Mesenchymal stem cell (in vitro differentiated cells and primary cell): ENCODE results near the gene DEPDC5.
A peak's percentile ranks its signal among the peaks of the same experiment; 100 is the strongest.

Experiments used
- DNase-seq: peaks from one replicate; pipeline ENCODE4 v3.0.0-alpha.2; 2013
- H2AFZ ChIP-seq: one replicate; pipeline ENCODE4 v1.6.1; 2013; ENCODE audit warnings: low read depth, mild to moderate bottlenecking, control low read depth, inconsistent platforms, low read length, moderate library complexity
- H2AK5ac ChIP-seq: 2 replicates; pipeline ENCODE4 v1.6.1; 2013; ENCODE audit warnings: low read length, moderate library complexity, mild to moderate bottlenecking, inconsistent platforms; ENCODE audit not compliant: severe bottlenecking
- H2BK120ac ChIP-seq: one replicate; pipeline ENCODE4 v1.6.1; 2013; ENCODE audit warnings: low read depth, mild to moderate bottlenecking, inconsistent platforms, low read length, moderate library complexity
- H2BK12ac ChIP-seq, 2 experiments: one replicate each; pipeline ENCODE4 v1.6.1; 2013; ENCODE audit warnings: inconsistent platforms in 2 of 2, low read length in 2 of 2, mild to moderate bottlenecking in 2 of 2, moderate library complexity in 2 of 2, control low read depth in 1 of 2
- H2BK15ac ChIP-seq: one replicate; pipeline ENCODE4 v1.6.1; 2013; ENCODE audit warnings: mild to moderate bottlenecking, low read depth, inconsistent platforms; ENCODE audit not compliant: poor library complexity, severe bottlenecking
- H2BK5ac ChIP-seq: 2 replicates; pipeline ENCODE4 v1.6.1; 2013; ENCODE audit warnings: low read depth, mild to moderate bottlenecking, low read length, control low read depth, inconsistent platforms; ENCODE audit not compliant: poor library complexity, severe bottlenecking
- H3K14ac ChIP-seq, 2 experiments: one replicate each; pipeline ENCODE4 v1.6.1; 2013; ENCODE audit warnings: inconsistent platforms in 2 of 2, low read length in 2 of 2, control low read depth in 1 of 2, mild to moderate bottlenecking in 1 of 2, moderate library complexity in 1 of 2
- H3K18ac ChIP-seq, 2 experiments: one replicate each; pipeline ENCODE4 v1.6.1; 2013; ENCODE audit warnings: inconsistent platforms in 2 of 2, low read length in 2 of 2, control low read depth in 1 of 2, low read depth in 1 of 2, mild to moderate bottlenecking in 1 of 2
- H3K23ac ChIP-seq, 2 experiments: one replicate each; pipeline ENCODE4 v1.6.1; 2013; ENCODE audit warnings: inconsistent platforms in 2 of 2, low read length in 2 of 2, mild to moderate bottlenecking in 2 of 2, moderate library complexity in 2 of 2, control low read depth in 1 of 2
- H3K27ac ChIP-seq: 2 replicates; pipeline ENCODE4 v1.5.1; 2013; ENCODE audit warnings: mild to moderate bottlenecking, moderate library complexity, low read length, control low read depth, inconsistent platforms; ENCODE audit not compliant: poor library complexity, severe bottlenecking
- H3K27me3 ChIP-seq, 2 experiments: 2 replicates each; pipeline versions ENCODE4 v1.6.1 to v1.7.0; 2013; ENCODE audit warnings: low read length in 2 of 2, mild to moderate bottlenecking in 2 of 2, moderate library complexity in 2 of 2, control low read depth in 1 of 2, inconsistent platforms in 1 of 2; ENCODE audit not compliant: control insufficient read depth in 1 of 2, insufficient read depth in 1 of 2
- H3K36me3 ChIP-seq, 2 experiments: 2 replicates each; pipeline versions ENCODE4 v1.6.1 to v1.7.0; 2013; ENCODE audit warnings: low read length in 2 of 2, control low read depth in 1 of 2, inconsistent platforms in 1 of 2, low read depth in 1 of 2, mild to moderate bottlenecking in 1 of 2; ENCODE audit not compliant: insufficient read depth in 2 of 2, control insufficient read depth in 1 of 2
- H3K4ac ChIP-seq, 2 experiments: one replicate each; pipeline ENCODE4 v1.6.1; 2013; ENCODE audit warnings: inconsistent platforms in 2 of 2, low read length in 2 of 2, mild to moderate bottlenecking in 2 of 2, moderate library complexity in 2 of 2, control low read depth in 1 of 2, low read depth in 1 of 2
- H3K4me1 ChIP-seq: 2 replicates; pipeline ENCODE4 v1.6.1; 2013; ENCODE audit warnings: low read depth, low read length, control low read depth; ENCODE audit not compliant: control insufficient read depth, insufficient read depth
- H3K4me2 ChIP-seq: 2 replicates; pipeline ENCODE4 v1.6.1; 2013; ENCODE audit warnings: low read length, mild to moderate bottlenecking, inconsistent platforms; ENCODE audit not compliant: poor library complexity, severe bottlenecking
- H3K4me3 ChIP-seq, 2 experiments: 2 replicates each; pipeline versions ENCODE4 v1.5.1 to v1.7.0; 2013; ENCODE audit warnings: low read length in 2 of 2, mild to moderate bottlenecking in 2 of 2, control low read depth in 1 of 2, low read depth in 1 of 2; ENCODE audit not compliant: insufficient read depth in 1 of 2
- H3K79me1 ChIP-seq: replicated peaks from 2 replicates; pipeline ENCODE4 v1.6.1; 2013; ENCODE audit warnings: mild to moderate bottlenecking, control low read depth, low read length, inconsistent platforms; ENCODE audit not compliant: poor library complexity, severe bottlenecking
- H3K9ac ChIP-seq: 2 replicates; pipeline ENCODE4 v1.7.0; 2013; ENCODE audit warnings: mild to moderate bottlenecking, low read length, moderate library complexity
- H3K9me3 ChIP-seq: 2 replicates; pipeline ENCODE4 v1.7.0; 2013; ENCODE audit warnings: mild to moderate bottlenecking, low read length; ENCODE audit not compliant: control insufficient read depth
- H4K8ac ChIP-seq: one replicate; pipeline ENCODE4 v1.6.1; 2013; ENCODE audit warnings: inconsistent platforms, mild to moderate bottlenecking, low read length, moderate library complexity
- H4K91ac ChIP-seq: one replicate; pipeline ENCODE4 v1.6.1; 2013; ENCODE audit warnings: mild to moderate bottlenecking, low read length, inconsistent platforms
- WGBS: methylation state at CpG from one replicate; pipeline ENCODE4 v1.1.7; 2013; ENCODE audit warnings: mixed read lengths; 5-methylcytosine and 5-hydroxymethylcytosine counted together

The DEPDC5 gene

DNA sequence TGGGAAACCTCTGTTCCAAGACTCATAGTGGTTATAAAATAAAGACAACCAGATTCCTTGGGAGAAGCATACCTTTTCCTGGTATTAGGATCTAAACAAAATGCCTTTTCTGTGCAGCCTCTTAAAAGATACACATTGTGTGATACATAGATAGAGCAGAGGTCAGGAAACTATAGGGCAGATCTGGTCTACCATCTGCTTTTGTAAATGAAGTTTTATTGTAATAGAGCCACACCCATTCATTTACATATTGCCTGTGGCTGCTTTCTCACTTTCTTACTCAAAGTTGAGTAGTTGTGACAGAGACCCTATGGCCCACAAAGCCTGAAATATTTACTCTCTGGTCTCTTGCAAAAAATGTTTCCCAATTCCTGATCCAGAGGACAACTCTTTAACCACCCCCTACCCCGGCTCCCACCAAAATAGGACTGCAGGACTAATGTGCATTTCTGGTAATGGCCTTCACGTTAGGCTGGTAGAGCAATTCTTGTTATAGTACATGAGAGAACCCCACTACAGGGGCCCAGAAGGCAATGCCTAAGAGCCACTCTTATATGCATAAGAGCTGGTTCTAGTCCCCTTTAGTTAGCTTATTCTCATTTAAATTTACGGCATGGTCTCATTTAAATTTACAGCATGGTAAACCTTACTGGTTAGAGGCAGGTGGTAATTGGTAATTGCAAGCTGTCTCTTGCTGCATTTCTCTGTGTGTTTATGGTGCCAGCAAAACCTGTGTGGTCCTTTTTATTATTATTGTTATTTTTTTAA lies 113.8 kb downstream of the DEPDC5 start:
- H3K4me3 ChIP-seq, result no peak overlapping the region
- H4K8ac ChIP-seq, result no peak overlapping the region
- no peak overlapping the region for H3K14ac ChIP-seq
- H3K4me2 ChIP-seq, result no peak overlapping the region
- no peaks in the 10 kb centered on the region for H3K27me3 ChIP-seq
- H2BK12ac ChIP-seq, result no peak overlapping the region
- no peak for DNase-seq
- no peak overlapping the region for H2BK15ac ChIP-seq
- H3K79me1 ChIP-seq, result peaks cover under 1% of the 10 kb centered on the region
- no peak overlapping the region for H2BK120ac ChIP-seq
- H2AK5ac ChIP-seq, result no peak overlapping the region
- H3K4me1 ChIP-seq, result peaks cover 3% of the 10 kb centered on the region
- 93% methylated on average over 2 of the region's 3 CpGs for WGBS
- H3K23ac ChIP-seq, result no peak overlapping the region
- H3K4ac ChIP-seq, result no peak overlapping the region
- H4K91ac ChIP-seq, result no peak overlapping the region
- no peak overlapping the region for H3K9ac ChIP-seq
- H3K18ac ChIP-seq, result no peak overlapping the region
- H3K36me3 ChIP-seq, result peaks cover 11 to 38% of the 10 kb centered on the region in 2 experiments
- no peaks in the 10 kb centered on the region for H3K9me3 ChIP-seq
- H2AFZ ChIP-seq, result no peak overlapping the region
- H3K27ac ChIP-seq, result no peak overlapping the region
- H2BK5ac ChIP-seq, result no peak overlapping the region

DNA sequence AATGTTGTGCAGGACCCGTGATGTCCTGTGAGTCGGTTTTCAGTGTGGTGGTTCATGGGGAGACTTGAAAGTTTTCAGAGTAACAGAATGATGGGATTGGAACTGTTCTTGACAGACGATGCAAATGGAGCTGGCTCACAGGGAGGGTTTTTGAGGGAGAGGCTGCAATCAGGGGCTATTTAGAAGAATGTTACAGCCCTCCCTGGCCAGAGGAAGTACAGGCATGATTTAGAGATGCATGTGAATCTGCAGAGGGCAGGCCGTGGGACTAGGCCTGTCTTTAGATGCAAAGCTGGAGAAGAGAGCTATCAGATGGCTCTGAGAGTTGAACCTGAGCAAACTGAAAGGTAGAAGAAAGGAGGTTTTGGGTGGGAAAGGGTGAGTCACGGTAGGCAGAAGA lies 115.9 kb downstream of the DEPDC5 start:
- H2AFZ ChIP-seq, result no peak overlapping the region
- no peak overlapping the region for H4K91ac ChIP-seq
- H3K79me1 ChIP-seq, result peaks cover 2% of the 10 kb centered on the region
- H2BK120ac ChIP-seq, result no peak overlapping the region
- no peak overlapping the region for H3K27ac ChIP-seq
- H3K9ac ChIP-seq, result no peak overlapping the region
- no peaks in the 10 kb centered on the region for H3K27me3 ChIP-seq
- H3K4me1 ChIP-seq, result peaks cover 3% of the 10 kb centered on the region
- H2AK5ac ChIP-seq, result no peak overlapping the region
- no peak overlapping the region for H3K18ac ChIP-seq
- no peaks in the 10 kb centered on the region for H3K9me3 ChIP-seq
- no peak overlapping the region for H2BK15ac ChIP-seq
- H3K4ac ChIP-seq, result no peak overlapping the region
- no peak overlapping the region for H4K8ac ChIP-seq
- no peak overlapping the region for H3K14ac ChIP-seq
- no peak overlapping the region for H2BK12ac ChIP-seq
- 87% methylated on average over 5 of the region's 5 CpGs for WGBS
- no peak overlapping the region for H3K23ac ChIP-seq
- peaks cover 21 to 47% of the 10 kb centered on the region in 2 experiments for H3K36me3 ChIP-seq
- no peak overlapping the region for H3K4me3 ChIP-seq
- no peak for DNase-seq
- no peak overlapping the region for H3K4me2 ChIP-seq
- no peak overlapping the region for H2BK5ac ChIP-seq

DNA sequence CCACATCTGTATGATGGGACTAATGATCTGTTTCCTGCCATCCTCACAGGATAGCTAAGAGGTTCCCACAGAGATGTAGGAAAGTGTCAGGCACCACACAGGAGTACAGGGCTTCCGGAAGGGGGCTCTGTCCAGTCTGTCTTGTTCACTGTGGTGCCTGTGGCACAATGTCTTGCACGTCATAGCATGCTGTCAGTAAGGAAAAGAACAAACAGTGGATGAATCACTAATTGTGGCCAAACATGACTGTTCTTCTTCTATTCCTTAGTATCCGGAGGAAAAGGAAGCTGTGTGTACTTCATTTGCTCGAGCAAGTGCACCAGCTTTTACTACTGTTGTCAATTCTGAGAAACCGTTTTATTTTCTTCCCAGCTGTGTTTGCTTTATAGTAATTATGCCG lies 117.1 kb downstream of the DEPDC5 start:
- peaks cover 1% of the 10 kb centered on the region for H3K4me1 ChIP-seq
- no peak overlapping the region for H2BK120ac ChIP-seq
- 36% methylated on average over 6 of the region's 6 CpGs for WGBS
- no peak overlapping the region for H3K4me3 ChIP-seq
- H3K4me2 ChIP-seq, result no peak overlapping the region
- H3K36me3 ChIP-seq, result peaks cover 24 to 51% of the 10 kb centered on the region in 2 experiments
- no peak overlapping the region for H3K14ac ChIP-seq
- H3K27me3 ChIP-seq, result no peaks in the 10 kb centered on the region
- H4K91ac ChIP-seq, result no peak overlapping the region
- peak; percentile 97 for DNase-seq
- no peak overlapping the region for H2AFZ ChIP-seq
- H4K8ac ChIP-seq, result no peak overlapping the region
- no peak overlapping the region for H2AK5ac ChIP-seq
- H3K9ac ChIP-seq, result no peak overlapping the region
- no peak overlapping the region for H2BK15ac ChIP-seq
- H3K18ac ChIP-seq, result no peak overlapping the region
- H2BK12ac ChIP-seq, result no peak overlapping the region
- H3K9me3 ChIP-seq, result no peaks in the 10 kb centered on the region
- H3K79me1 ChIP-seq, result peaks cover 2% of the 10 kb centered on the region
- no peak overlapping the region for H3K4ac ChIP-seq
- no peak overlapping the region for H3K27ac ChIP-seq
- H3K23ac ChIP-seq, result no peak overlapping the region
- H2BK5ac ChIP-seq, result no peak overlapping the region

DNA sequence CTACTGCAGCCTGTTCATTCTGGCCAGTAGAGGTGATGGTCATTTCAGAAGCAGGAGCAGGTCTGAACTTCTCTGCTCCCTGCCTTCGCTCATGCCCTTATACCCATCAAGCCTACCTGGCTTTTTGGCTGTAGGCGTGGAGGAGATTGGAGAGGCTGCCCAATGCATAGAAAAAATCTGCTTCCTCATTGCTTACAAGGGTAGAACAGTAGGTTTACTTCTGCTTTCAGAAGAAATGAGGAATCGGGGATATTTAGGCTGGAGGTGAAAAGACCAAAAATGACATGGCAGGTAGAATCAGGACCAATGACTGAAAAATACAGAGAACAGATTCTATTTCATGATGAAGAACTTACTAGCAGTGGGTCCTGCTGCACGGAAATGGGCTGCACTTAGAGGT lies 117.7 kb downstream of the DEPDC5 start:
- Histone ChIP-seq H3K4me2 (no peak overlapping the region), H3K4ac (no peak overlapping the region), H2BK5ac (no peak overlapping the region), H2BK12ac (peak overlapping the region in 1 of 2 experiments; percentile 2), H2AK5ac (no peak overlapping the region), H2BK15ac (no peak overlapping the region), H3K27me3 (no peaks in the 10 kb centered on the region), H3K79me1 (peaks cover 2% of the 10 kb centered on the region), H4K8ac (no peak overlapping the region), H3K9ac (no peak overlapping the region), H3K27ac (no peak overlapping the region), H2BK120ac (no peak overlapping the region), H3K14ac (peak overlapping the region in 1 of 2 experiments; percentile 53), H3K23ac (no peak overlapping the region), H2AFZ (no peak overlapping the region), H4K91ac (no peak overlapping the region), H3K4me1 (no peaks in the 10 kb centered on the region), H3K9me3 (no peaks in the 10 kb centered on the region), H3K18ac (no peak overlapping the region), H3K4me3 (no peak overlapping the region), H3K36me3 (peaks cover 27 to 51% of the 10 kb centered on the region in 2 experiments)
- 95% methylated on average over 4 of the region's 4 CpGs for WGBS
- no peak for DNase-seq
